GM19035 (cell line): ENCODE results near the gene NDOR1.
"Not testable (repeated sequence)": the region's sequence is repeated elsewhere in the genome, so short reads cannot be mapped to it uniquely, and the experiment has no call there.

Experiments used
- ATAC-seq: cut with Tn5 transposase; IDR thresholded peaks from one replicate; pipeline ENCODE4 v1.9.1; 2021; ENCODE audit not compliant: unreplicated experiment

The NDOR1 gene

GRCh38 chr9:137229903-137230704 is 24.6 kb downstream of the NDOR1 start:
- no peak for ATAC-seq

- ATAC-seq: no peak
Observed at GRCh38 chr9:137230705-137231371, 25.3 kb downstream of the NDOR1 start, which contains the start of gene SLC34A3. SLC34A3 (plus strand) TSS chr9:137230901; CDS start chr9:137231703, 802 bp downstream.

- ATAC-seq: no peak
Observed at GRCh38 chr9:137231372-137232039, 26.0 kb downstream of the NDOR1 start.

- no peak for ATAC-seq
Observed at GRCh38 chr9:137232101-137232500, 26.6 kb downstream of the NDOR1 start.

- ATAC-seq: no peak
Observed at GRCh38 chr9:137232510-137232909, 27.0 kb downstream of the NDOR1 start.

- no peak for ATAC-seq
Observed at GRCh38 chr9:137233143-137233980, 27.9 kb downstream of the NDOR1 start.

GRCh38 chr9:137234055-137234697 is 28.7 kb downstream of the NDOR1 start:
- ATAC-seq: no peak

GRCh38 chr9:137234758-137235423 is 29.4 kb downstream of the NDOR1 start:
- ATAC-seq: no peak

- ATAC-seq: no peak
Observed at GRCh38 chr9:137235424-137236237, 30.1 kb downstream of the NDOR1 start.

- no peak for ATAC-seq
Observed at GRCh38 chr9:137236238-137236935, 30.9 kb downstream of the NDOR1 start.

- ATAC-seq: no peak
Observed at GRCh38 chr9:137236936-137237421, 31.5 kb downstream of the NDOR1 start.

GRCh38 chr9:137237759-137238726 is 32.5 kb downstream of the NDOR1 start:
- no peak for ATAC-seq

- ATAC-seq: not testable (repeated sequence)
Observed at GRCh38 chr9:137239541-137240200, 34.2 kb downstream of the NDOR1 start.

- peak; percentile 15 for ATAC-seq
Observed at GRCh38 chr9:137240318-137240840, 34.9 kb downstream of the NDOR1 start.

GRCh38 chr9:137240841-137241489 is 35.5 kb downstream of the NDOR1 start, which contains the start of gene TUBB4B:
TUBB4B (plus strand) TSS chr9:137241287; CDS start chr9:137241361, 74 bp downstream.
- ATAC-seq: peak; percentile 70
